Hematopoietic multipotent progenitor cell treated with erythropoietin and hydrocortisone succinate and interleukin-3 and kit ligand, for 17 days (in vitro differentiated cells): ENCODE data around the gene LRTM2.

Source experiments
- DNase-seq: peaks from one replicate; pipeline ENCODE4 v3.0.0-alpha.2; 2015; ENCODE audit warnings: low spot score

Gene LRTM2

DNA sequence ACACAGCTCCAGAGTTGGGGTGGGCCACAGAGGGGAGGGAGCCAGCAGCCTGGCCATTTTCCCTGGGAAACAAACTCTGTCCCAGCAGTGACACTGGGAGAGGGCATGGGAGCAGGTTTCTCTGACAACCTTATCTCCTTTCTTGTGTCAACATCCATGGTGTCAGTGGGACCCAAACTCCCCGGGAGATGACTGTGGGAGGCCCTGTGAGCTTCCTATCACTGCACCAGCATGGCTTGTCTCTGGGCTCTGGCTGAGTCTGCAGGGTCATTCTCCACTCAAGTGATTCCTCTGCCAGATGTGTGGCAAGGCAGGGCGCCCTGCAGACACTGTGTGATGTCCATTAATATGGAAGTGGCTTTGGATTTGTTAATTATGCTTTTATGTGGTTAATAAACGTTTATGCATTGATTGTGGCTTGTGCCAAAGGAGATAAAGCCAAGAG, 10.1 kb downstream of the LRTM2 start:
- no peak for DNase-seq

GRCh38 chr12:1830981-1831963, 10.9 kb downstream of the LRTM2 start:
- no peak for DNase-seq

- DNase-seq = no peak
These were observed 12.6 kb downstream of the LRTM2 start for GRCh38 chr12:1832801-1833595.

- no peak for DNase-seq
These were observed 13.2 kb downstream of the LRTM2 start for GRCh38 chr12:1833596-1834028.

DNA sequence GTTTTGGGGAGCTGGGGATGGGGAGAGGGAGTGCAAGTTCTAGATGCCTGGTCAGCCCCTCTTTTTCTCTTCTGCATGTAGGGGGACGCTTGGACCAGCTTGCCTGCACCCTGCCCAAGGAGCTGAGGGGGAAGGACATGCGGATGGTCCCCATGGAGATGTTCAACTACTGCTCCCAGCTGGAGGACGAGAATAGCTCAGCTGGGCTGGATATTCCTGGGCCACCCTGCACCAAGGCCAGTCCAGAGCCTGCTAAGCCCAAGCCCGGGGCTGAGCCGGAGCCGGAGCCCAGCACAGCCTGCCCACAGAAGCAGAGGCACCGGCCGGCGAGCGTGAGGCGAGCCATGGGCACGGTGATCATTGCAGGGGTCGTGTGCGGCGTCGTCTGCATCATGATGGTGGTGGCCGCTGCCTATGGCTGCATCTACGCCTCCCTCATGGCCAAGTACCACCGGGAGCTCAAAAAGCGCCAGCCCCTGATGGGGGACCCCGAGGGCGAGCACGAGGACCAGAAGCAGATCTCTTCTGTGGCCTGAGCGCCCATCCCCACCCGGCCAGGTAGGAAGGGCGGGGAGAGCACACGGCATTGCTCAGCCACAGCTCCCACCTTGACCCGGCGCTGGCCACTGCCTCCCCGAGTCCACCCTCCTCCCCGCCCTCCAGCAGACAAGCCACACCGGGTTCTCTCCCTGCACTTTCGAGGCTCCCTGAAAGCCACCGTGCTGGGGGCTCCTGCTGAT, 14.0 kb downstream of the LRTM2 start:
- DNase-seq = no peak

GRCh38 chr12:1835211-1836131, 15.1 kb downstream of the LRTM2 start:
- no peak for DNase-seq

DNA sequence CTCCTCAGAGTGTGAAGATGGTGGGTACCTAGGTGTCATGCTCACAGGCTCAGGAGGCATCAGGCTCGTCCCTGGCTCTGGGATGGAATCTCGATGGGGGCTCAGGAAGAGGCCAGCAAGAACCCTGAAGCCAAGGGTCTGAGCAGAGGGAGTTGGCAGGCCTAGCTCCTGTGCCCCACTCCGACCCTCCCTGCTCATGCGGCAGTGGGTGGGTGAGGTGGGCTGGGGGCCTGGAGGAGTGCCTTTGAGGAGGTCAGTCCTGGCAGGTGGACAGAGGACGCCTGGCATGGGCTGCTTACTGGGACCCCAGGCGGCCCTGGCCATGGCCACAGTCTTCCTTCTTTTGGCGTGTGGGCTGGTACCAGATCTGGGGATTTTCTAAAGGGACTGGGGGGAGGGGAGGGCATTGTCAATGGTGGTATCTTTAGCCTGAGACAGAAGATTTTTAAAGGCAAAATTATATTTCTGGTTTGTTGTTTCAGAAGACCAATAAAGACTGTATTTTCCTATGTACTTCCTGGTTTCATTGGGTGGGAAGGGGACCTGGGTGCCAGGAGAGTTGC, 16.0 kb downstream of the LRTM2 start:
- DNase-seq = no peak

- no peak for DNase-seq
These were observed 16.6 kb downstream of the LRTM2 start for GRCh38 chr12:1836854-1837421.

DNA sequence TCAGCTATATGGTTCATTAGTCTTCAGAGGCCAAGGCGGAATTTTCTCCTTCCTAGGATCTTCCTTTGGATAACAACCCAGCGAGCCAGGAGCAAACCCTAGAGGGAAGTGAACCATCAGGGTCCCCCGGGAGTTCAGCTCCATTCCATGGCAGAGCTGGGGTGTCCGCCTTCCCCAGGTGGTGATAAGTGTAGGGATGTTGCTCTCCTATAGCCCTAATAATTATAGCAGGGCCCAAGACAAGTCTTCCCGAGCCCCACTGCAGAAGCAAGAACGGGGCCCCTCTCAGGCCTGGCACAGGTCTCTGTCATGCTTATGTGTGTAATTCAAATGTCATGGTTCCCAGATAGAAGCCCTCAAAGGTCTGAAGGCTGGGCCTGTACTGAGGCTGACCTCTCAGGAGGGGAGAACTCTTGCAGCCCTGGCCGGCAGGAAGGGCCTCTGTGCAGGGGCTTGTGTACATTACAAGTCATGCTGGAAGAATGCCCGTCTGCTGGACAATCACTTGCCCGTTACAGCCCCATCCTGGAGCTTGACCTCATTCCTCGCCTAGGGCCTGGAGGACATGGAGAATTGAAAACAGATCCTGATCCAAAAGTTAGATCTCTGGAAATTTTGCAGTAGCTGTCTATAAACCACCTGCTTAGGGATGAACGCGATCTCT, 17.3 kb downstream of the LRTM2 start:
- no peak for DNase-seq

DNA sequence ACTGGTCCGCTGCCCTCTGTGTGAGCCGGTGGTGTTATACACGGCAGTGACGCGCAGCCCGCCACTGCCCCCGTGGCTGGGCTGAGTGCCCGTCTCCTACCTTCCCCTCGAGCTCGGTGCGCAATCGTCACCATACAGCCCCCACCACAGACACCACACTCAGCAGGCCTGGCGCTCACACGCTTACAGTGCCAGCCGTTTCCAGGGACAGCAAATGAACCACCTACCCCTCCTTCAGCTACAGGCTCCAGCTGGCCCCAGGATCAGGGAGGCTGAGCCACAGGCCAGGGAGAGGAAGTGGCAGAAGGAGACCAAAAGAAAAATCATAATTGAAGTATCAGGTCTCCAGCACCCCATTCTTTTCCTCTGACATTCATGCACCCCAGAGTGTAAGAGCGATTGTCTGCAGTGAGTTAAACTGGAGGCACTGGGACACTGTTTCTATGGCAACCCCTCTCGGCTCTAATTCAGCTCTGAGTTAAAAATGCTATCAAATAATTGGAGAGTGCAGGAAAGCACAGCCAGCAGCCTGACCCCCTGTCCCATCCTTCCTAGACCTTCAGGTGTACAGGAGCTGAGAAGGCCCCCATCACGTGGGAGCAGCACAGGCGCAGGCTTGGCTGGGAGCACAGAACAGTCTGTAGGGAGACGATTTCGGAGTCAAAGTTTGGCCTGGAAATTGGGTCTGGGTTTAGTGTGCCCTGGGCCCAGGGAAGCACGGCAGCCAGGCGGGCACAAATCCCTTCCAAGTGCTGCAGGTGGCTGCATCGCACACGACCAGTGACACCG, 18.0 kb downstream of the LRTM2 start:
- DNase-seq = no peak

GRCh38 chr12:1838994-1839365, 18.6 kb downstream of the LRTM2 start:
- no peak for DNase-seq

DNA sequence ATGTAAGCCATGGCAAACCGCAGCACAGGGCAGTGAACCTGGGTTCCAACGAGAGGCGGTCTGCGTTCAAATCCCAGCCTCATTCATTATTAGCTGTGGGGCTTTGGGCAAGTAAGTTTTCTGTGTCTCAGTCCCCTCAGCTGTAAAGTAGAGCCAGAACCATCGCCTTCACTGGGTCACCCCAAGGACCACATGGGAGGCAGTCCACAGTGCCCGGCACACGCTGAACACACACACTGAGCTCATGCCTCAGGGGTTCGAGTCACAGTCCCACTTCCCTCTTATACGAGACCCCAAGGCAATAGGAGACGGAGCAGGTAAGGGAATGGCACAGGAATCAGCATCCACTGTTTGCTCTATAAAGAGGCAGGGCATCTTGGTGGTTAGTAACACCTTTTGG, 19.1 kb downstream of the LRTM2 start:
- no peak for DNase-seq

DNA sequence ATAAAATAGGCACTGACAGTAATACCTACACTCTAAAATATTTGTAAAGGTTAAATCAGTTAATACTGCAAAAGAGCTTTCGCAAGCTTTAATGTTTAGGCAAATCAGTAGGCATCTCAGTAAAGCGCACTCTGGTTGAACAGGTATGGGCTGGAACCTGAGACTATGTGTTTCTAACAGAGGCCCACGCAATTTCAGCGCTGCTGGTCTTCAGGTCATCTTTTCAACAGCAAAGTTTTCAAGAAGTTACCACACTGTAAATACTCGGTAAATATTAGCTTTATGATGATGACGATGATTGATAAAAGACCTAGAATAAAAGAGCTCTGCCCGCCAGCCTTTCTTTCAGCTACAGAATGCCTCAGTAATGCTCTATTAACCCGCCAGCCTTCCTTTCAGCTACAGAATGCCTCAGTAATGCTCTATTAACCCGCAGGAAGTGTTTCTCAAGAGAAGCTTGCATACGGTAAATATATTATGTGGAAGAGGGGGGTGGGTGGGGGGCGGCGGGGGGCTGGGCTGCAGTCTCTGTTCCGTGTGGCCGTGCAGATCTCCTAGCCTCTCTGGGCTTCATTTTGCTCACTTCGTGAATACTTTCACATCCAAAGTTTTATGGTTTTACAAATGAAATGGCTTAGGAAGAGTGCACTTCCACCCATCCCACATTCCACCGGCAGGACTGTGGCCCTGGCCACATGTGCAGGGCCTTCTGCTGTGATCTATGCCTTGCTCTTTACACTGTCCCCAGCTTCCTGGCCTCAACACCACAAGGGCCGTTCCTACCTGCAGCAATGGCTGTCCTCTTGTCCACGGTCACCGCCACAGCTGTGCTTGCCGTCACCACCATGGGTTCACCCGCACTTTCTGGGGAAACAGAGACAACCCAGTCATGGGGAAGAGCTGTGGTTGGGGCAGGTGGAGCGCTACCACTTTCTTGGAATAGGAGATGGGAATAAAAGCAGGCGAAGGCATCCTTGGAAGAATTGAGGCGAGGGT, 19.9 kb downstream of the LRTM2 start:
- no peak for DNase-seq

- no peak for DNase-seq
These were observed 20.6 kb downstream of the LRTM2 start for GRCh38 chr12:1840981-1841425.

- no peak for DNase-seq
These were observed 21.3 kb downstream of the LRTM2 start for GRCh38 chr12:1841586-1842182.

DNA sequence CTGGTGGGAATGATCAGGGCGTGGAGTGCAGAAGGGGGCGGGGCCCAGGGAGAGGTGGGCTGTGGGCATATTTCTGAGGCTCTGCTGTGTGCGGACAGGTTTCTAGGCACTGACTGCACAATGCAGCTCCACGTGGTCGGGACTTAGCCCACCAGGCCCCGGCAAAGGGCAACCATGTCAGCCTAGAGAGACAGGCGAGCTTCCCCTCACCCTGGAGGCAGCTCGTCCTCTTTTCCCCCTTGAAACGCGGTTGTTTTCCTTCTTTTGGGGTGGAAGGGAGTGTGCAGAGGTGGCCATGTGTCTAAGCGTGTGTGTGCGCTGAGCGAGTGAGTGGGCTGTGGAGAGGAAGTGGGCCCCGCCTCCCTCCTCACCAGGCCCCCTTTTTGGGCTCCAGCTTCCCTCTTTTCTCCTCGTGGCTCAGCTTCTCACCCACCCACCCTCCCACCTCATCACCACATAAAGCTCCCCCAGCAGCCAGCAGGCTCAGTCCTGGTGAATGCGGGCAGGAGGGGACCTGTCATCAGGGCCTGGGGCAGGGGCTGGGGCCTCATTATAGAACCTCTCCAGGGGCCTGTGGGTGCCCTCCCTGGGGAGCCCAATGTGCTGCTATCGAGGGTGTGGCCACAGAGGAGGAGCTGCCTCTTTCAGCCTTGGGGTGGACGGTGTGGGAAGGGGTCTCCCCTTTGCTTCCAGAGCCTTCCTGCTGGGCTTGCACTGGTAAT, 22.0 kb downstream of the LRTM2 start:
- DNase-seq = no peak
